T-cell (primary cell): ENCODE data around the gene GALNT1. TPM values are rescaled to one million over a fixed set of nuclear protein-coding genes. Genes with fewer than 3 reads are reported as not detected.

ENCODE experiments used
- ATAC-seq, 4 experiments: fragments of 200-7000 bp in 3 of 4; fragments of 150-1000 bp in 1 of 4; cut with Tn5 transposase; replicated peaks in 1 of 4; 1 replicate in 3 of 4; 2 replicates in 1 of 4; pipeline ENCODE4 v1.10.0; 2021; ENCODE audit warnings: moderate library complexity in 3 of 4, mild to moderate bottlenecking in 2 of 4, moderate number of reproducible peaks in 1 of 4
- CTCF ChIA-PET, 2 donors: fragments of 300-600 bp; sonication (Branson Sonifier 250); formaldehyde crosslinking; loops; one replicate each; lab custom pipeline; 2022; ENCODE audit warnings: antibody characterized with exemption in 2 of 2; lab: Charles Lee
- POLR2A ChIA-PET, 2 donors: fragments of 300-600 bp; sonication (Branson Sonifier 250); formaldehyde crosslinking; loops; one replicate each; lab custom pipeline; 2022; ENCODE audit warnings: antibody characterized with exemption in 2 of 2; lab: Charles Lee
- DNase-seq, 35 experiments: peaks; one replicate each; pipeline versions ENCODE4 v3.0.0 to v3.0.0-alpha.2; 2013 to 2023
- H3K27ac ChIP-seq: one replicate; pipeline ENCODE4 v1.5.1; 2013; ENCODE audit warnings: low read length
- H3K27me3 ChIP-seq, 2 experiments: replicated peaks in 1 of 2; 1 replicate in 1 of 2; 2 replicates in 1 of 2; pipeline versions ENCODE4 v1.6.1 to v1.7.0; 2013; ENCODE audit warnings: low read length in 1 of 2, mixed read lengths in 1 of 2; ENCODE audit not compliant: control insufficient read depth in 2 of 2, insufficient read depth in 2 of 2; ENCODE audit errors: extremely low read depth in 1 of 2
- H3K36me3 ChIP-seq, 2 donors: 1 replicate in 1 of 2; 2 replicates in 1 of 2; pipeline versions ENCODE4 v1.6.1 to v1.7.0; 2013; ENCODE audit warnings: low read length in 1 of 2; ENCODE audit not compliant: control insufficient read depth in 2 of 2, insufficient read depth in 1 of 2; ENCODE audit errors: extremely low read depth in 1 of 2
- H3K4me1 ChIP-seq, 2 experiments: 1 replicate in 1 of 2; 2 replicates in 1 of 2; pipeline versions ENCODE4 v1.6.1 to v1.7.0; 2013; ENCODE audit warnings: low read length in 2 of 2, mixed read lengths in 1 of 2; ENCODE audit not compliant: insufficient read depth in 2 of 2, control insufficient read depth in 1 of 2; ENCODE audit errors: extremely low read depth in 1 of 2
- H3K4me3 ChIP-seq, 2 donors: 1 replicate in 1 of 2; 2 replicates in 1 of 2; pipeline versions ENCODE4 v1.5.1 to v1.7.0; 2013; ENCODE audit warnings: mild to moderate bottlenecking in 2 of 2, low read length in 1 of 2, moderate library complexity in 1 of 2; ENCODE audit not compliant: control insufficient read depth in 1 of 2; ENCODE audit errors: extremely low read depth in 1 of 2
- H3K9me3 ChIP-seq: 2 replicates; pipeline ENCODE4 v1.7.0; 2013
- H3K27ac Mint-ChIP-seq, 2 donors: one replicate each; pipeline ENCODE4 v1.8.0; 2020 to 2021; ENCODE audit warnings: mild to moderate bottlenecking in 2 of 2, mixed read lengths in 2 of 2
- H3K27me3 Mint-ChIP-seq, 2 donors: one replicate each; pipeline ENCODE4 v1.8.0; 2021 to 2022; ENCODE audit warnings: mixed read lengths in 2 of 2
- H3K36me3 Mint-ChIP-seq: one replicate; pipeline ENCODE4 v1.8.0; 2021; ENCODE audit warnings: mixed read lengths
- H3K4me1 Mint-ChIP-seq, 3 donors: one replicate each; pipeline ENCODE4 v1.8.0; 2020 to 2022; ENCODE audit warnings: mixed read lengths in 3 of 3, mild to moderate bottlenecking in 1 of 3
- H3K4me3 Mint-ChIP-seq, 3 donors: one replicate each; pipeline ENCODE4 v1.8.0; 2020 to 2022; ENCODE audit warnings: mild to moderate bottlenecking in 3 of 3, mixed read lengths in 3 of 3, moderate library complexity in 3 of 3
- H3K9me3 Mint-ChIP-seq, 3 donors: one replicate each; pipeline ENCODE4 v1.8.0; 2020 to 2022; ENCODE audit warnings: mixed read lengths in 3 of 3
- WGBS: methylation state at CpG from one replicate; pipeline ENCODE4 v1.1.5; 2013; ENCODE audit warnings: missing lambda C conversion rate; ENCODE audit not compliant: insufficient coverage; 5-methylcytosine and 5-hydroxymethylcytosine counted together
- total RNA-seq, 35 experiments: library from RNA in 6 of 35; stranded (reverse) in 6 of 35; fragments of 120-200 nt in 1 of 35; gene quantifications; one replicate each; pipeline versions ENCODE4 v1.2.1 to v1.2.4 and lab custom pipeline; 2013 to 2026

The GALNT1 gene
- total RNA-seq, 5 donors from 2014 or later (not counting 1 experiment from before 2014, with no cell fraction given) = 28.2 to 34.2 (median 30.0) TPM

GRCh38 chr18:35653392-35654135 is 72.0 kb downstream of the GALNT1 start:
- Histone ChIP-seq H3K9me3 (no peaks in the 10 kb centered on the region), H3K27ac (no peak overlapping the region), H3K4me3 (no peak overlapping the region), H3K36me3 (no peaks in the 10 kb centered on the region), H3K27me3 (no peaks in the 10 kb centered on the region), H3K4me1 (no peaks in the 10 kb centered on the region)
- no peak overlapping the region for H3K27ac Mint-ChIP-seq
- H3K27me3 Mint-ChIP-seq = no peaks in the 10 kb centered on the region
- no peak overlapping the region for H3K4me3 Mint-ChIP-seq
- WGBS = no CpG with 5 or more reads among the region's 4 CpGs
- H3K4me1 Mint-ChIP-seq = peaks cover 16 to 28% (median 28%) of the 10 kb centered on the region in 3 donors
- ChIA-PET POLR2A (no interaction called here), CTCF (no interaction called here)
- H3K36me3 Mint-ChIP-seq = peaks cover 9% of the 10 kb centered on the region
- DNase-seq = no peak
- ATAC-seq = no peak
- no peaks in the 10 kb centered on the region for H3K9me3 Mint-ChIP-seq

GRCh38 chr18:35658112-35658511 is 76.6 kb downstream of the GALNT1 start:
- H3K27me3 ChIP-seq = no peaks in the 10 kb centered on the region
- Mint-ChIP-seq H3K27ac (no peak overlapping the region), H3K27me3 (no peaks in the 10 kb centered on the region), H3K9me3 (no peaks in the 10 kb centered on the region), H3K4me1 (peaks cover 8 to 13% (median 10%) of the 10 kb centered on the region in 3 donors), H3K4me3 (no peak overlapping the region), H3K36me3 (peaks cover 12% of the 10 kb centered on the region)
- ATAC-seq = no peak
- 100% methylated on average over 3 of the region's 4 CpGs for WGBS
- no peaks in the 10 kb centered on the region for H3K36me3 ChIP-seq
- ChIA-PET CTCF (interaction anchor here in 1 of 2 donors (0.6 kb wide), 1 partner anchor 10 kb away, joined by 3 read pairs; no protein-coding TSS in a partner anchor), POLR2A (no interaction called here)
- H3K4me1 ChIP-seq = no peaks in the 10 kb centered on the region
- H3K27ac ChIP-seq = no peak overlapping the region
- DNase-seq = no peak
- no peaks in the 10 kb centered on the region for H3K9me3 ChIP-seq
- no peak overlapping the region for H3K4me3 ChIP-seq

DNA sequence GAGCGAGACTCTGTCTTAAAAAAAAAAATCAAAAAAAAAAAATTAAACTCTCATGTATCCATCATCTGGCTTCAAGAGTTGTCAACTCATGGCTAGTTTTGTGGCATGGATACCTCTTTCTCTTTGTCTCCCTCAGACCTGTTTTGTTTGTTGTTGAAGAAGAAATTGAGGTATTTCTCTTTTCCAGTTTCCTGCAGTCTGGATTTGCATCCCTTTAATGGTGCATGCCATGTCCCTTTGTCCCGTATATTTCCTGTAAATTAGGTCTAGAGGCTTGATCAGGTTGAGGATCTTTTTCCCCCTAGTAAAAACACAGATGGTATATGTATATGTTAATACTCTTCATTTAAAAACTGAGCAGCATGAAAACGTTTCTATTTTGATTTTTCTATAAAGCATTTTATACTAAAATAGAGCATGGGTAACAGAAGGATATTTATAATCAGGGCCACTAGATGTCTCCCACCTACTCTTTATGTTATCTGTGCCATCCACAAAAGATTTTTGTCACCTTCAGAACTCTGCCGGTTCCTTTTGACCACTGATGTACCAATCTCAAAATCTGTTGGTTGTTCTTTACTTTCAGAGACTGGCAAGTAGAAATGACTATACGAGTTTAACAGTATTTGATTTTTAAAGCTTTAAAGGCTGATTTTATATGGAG is 80.1 kb downstream of the GALNT1 start:
- 20% methylated on average over 1 of the region's 5 CpGs for WGBS
- CTCF ChIA-PET = no interaction called here

GRCh38 chr18:35662293-35663062 is 80.9 kb downstream of the GALNT1 start:
- Histone ChIP-seq H3K4me1 (no peaks in the 10 kb centered on the region), H3K4me3 (no peak overlapping the region), H3K36me3 (peaks cover 5% of the 10 kb centered on the region in 2 donors), H3K27ac (no peak overlapping the region), H3K9me3 (no peaks in the 10 kb centered on the region), H3K27me3 (no peaks in the 10 kb centered on the region)
- no peak for DNase-seq
- H3K4me1 Mint-ChIP-seq = peaks cover 4 to 6% (median 5%) of the 10 kb centered on the region in 3 donors
- no CpG with 5 or more reads among the region's 3 CpGs for WGBS
- no peak overlapping the region for H3K27ac Mint-ChIP-seq
- ChIA-PET CTCF (no interaction called here), POLR2A (no interaction called here)
- no peaks in the 10 kb centered on the region for H3K27me3 Mint-ChIP-seq
- H3K9me3 Mint-ChIP-seq = peaks cover 0 to 4% (median 0%) of the 10 kb centered on the region in 3 donors
- H3K36me3 Mint-ChIP-seq = peaks cover 49% of the 10 kb centered on the region
- ATAC-seq = no peak
- H3K4me3 Mint-ChIP-seq = no peak overlapping the region

More for the DNA sequence above, 80.1 kb downstream of the GALNT1 start:
- Mint-ChIP-seq H3K36me3 (peaks cover 42% of the 10 kb centered on the region), H3K4me1 (peaks cover 4 to 6% (median 5%) of the 10 kb centered on the region in 3 donors), H3K27me3 (no peaks in the 10 kb centered on the region), H3K27ac (no peak overlapping the region), H3K9me3 (peaks cover 0 to 4% (median 0%) of the 10 kb centered on the region in 3 donors), H3K4me3 (no peak overlapping the region)
- DNase-seq = no peak
- Histone ChIP-seq H3K4me3 (no peak overlapping the region), H3K27ac (no peak overlapping the region), H3K36me3 (peaks cover 5% of the 10 kb centered on the region in 2 donors), H3K4me1 (no peaks in the 10 kb centered on the region), H3K27me3 (no peaks in the 10 kb centered on the region), H3K9me3 (no peaks in the 10 kb centered on the region)
- POLR2A ChIA-PET = no interaction called here
- no peak for ATAC-seq

- no CpG with 5 or more reads among the region's 1 CpG for WGBS
- peaks cover 0 to 1% (median 0%) of the 10 kb centered on the region in 3 donors for H3K4me1 Mint-ChIP-seq
- Histone ChIP-seq H3K4me1 (no peaks in the 10 kb centered on the region), H3K27me3 (no peaks in the 10 kb centered on the region), H3K27ac (no peak overlapping the region), H3K4me3 (no peak overlapping the region), H3K9me3 (no peaks in the 10 kb centered on the region), H3K36me3 (peaks cover 0 to 3% of the 10 kb centered on the region in 2 donors)
- DNase-seq (no peak), ATAC-seq (no peak)
- ChIA-PET CTCF (interaction anchor here in 1 of 2 donors (0.7 kb wide), 1 partner anchor 679 kb away, joined by 3 read pairs; no protein-coding TSS in a partner anchor), POLR2A (no interaction called here)
- H3K9me3 Mint-ChIP-seq = no peaks in the 10 kb centered on the region
- H3K27ac Mint-ChIP-seq = no peak overlapping the region
- no peaks in the 10 kb centered on the region for H3K27me3 Mint-ChIP-seq
- H3K4me3 Mint-ChIP-seq = no peak overlapping the region
- H3K36me3 Mint-ChIP-seq = peaks cover 36% of the 10 kb centered on the region
Observed at GRCh38 chr18:35671966-35672603, 90.5 kb downstream of the GALNT1 start.

GRCh38 chr18:35672897-35673296 is 91.4 kb downstream of the GALNT1 start:
- H3K27ac Mint-ChIP-seq = no peak overlapping the region
- no peak overlapping the region for H3K4me3 Mint-ChIP-seq
- H3K4me1 ChIP-seq = no peaks in the 10 kb centered on the region
- no peak for ATAC-seq
- H3K4me3 ChIP-seq = no peak overlapping the region
- POLR2A ChIA-PET = no interaction called here
- H3K27ac ChIP-seq = no peak overlapping the region
- CTCF ChIA-PET = no interaction called here
- no peaks in the 10 kb centered on the region for H3K27me3 Mint-ChIP-seq
- no peaks in the 10 kb centered on the region for H3K27me3 ChIP-seq
- WGBS = 100% methylated on average over 1 of the region's 1 CpG
- H3K9me3 ChIP-seq = no peaks in the 10 kb centered on the region
- H3K4me1 Mint-ChIP-seq = peaks cover 0 to 1% (median 0%) of the 10 kb centered on the region in 3 donors
- no peak for DNase-seq
- no peaks in the 10 kb centered on the region for H3K9me3 Mint-ChIP-seq
- H3K36me3 ChIP-seq = peaks cover 0 to 3% of the 10 kb centered on the region in 2 donors
- peaks cover 30% of the 10 kb centered on the region for H3K36me3 Mint-ChIP-seq
